ENCODE measurements around the gene UNC13A. TPM values are rescaled to one million over a fixed set of nuclear protein-coding genes. Genes with fewer than 3 reads are reported as not detected.

UNC13A gene
- total RNA-seq (1 to 10 TPM in 1 of 9 donors, under 1 TPM in 7, not detected in 1; 0.02 to 1.1 (median 0.09) TPM), polyA plus RNA-seq (under 1 TPM; 0.04 to 0.19 TPM)
- long read RNA-seq, donor 1, result 0 reads
- long read RNA-seq, donor 2, result 0 reads
- long read RNA-seq, donor 3, result 0 reads

DNA sequence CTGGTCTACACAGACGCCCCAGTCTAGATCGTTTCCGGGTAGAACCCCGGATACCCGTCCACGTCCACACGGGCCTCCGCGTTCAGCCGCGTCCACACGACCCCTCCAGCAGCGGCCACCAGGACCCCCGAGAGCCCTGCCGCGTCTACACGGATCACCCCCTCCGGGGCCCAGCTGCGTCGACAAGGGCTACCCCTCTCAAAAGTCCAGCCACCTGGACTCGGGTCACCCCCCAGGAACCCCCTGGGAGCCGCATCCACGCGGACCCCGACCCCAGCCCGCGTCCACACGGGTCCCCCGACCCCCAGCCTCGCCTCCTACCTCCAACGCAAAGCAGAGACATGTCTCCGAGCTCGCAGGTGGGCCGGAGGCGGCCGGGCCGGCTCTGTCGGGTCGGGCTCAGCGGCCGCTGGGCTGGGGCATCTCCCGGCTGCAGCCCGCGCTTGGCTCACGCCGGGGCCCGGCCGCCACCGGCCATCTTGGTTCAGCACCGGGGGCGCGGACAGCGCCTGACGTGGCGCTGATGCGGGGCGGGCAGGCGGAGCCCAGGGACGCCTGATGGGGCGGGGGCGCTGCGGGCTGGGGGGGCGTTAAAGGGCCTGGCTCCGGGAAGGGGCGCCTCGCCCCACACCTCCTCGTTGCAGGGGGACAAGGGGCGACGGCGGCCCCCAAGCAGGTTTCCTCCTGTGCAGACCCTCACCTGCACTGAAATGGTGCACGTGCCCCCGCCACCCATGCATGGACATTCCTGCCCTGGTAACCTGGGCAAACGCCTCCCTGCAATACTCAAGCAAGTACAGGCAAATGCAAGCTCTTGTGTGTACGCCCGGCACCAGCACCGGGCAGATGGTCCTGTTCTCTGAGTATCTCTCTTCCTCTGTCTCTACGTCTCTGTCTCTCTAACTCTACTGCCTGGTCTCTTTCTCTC lies at the start of gene UNC13A:
Gene UNC13A (minus strand): TSS at position 498 of the 928 bp plus-strand sequence. CDS start 155 bp downstream, at position 343.
- ATAC-seq (peak in 2 of 4 donors; percentile 75 to 78), DNase-seq (peak; percentile 48 to 73 (median 56))
- Histone ChIP-seq H3K27me3 (peaks cover 16 to 68% (median 32%) of the 10 kb centered on the region in 9 donors), H3K36me3 (no peaks in the 10 kb centered on the region), H3K4me3 (peak within 1 kb of the TSS in 4 of 12 donors; percentile 4 to 22 (median 16)), H3K27ac (no peak within 1 kb of the TSS), H3K9me3 (no peaks in the 10 kb centered on the region), H3K4me1 (peaks cover 0 to 29% (median 13%) of the 10 kb centered on the region in 12 donors)
- intact Hi-C loops (cut with DNase I), result no loop called here
- TF ChIP-seq, protein P1, sequence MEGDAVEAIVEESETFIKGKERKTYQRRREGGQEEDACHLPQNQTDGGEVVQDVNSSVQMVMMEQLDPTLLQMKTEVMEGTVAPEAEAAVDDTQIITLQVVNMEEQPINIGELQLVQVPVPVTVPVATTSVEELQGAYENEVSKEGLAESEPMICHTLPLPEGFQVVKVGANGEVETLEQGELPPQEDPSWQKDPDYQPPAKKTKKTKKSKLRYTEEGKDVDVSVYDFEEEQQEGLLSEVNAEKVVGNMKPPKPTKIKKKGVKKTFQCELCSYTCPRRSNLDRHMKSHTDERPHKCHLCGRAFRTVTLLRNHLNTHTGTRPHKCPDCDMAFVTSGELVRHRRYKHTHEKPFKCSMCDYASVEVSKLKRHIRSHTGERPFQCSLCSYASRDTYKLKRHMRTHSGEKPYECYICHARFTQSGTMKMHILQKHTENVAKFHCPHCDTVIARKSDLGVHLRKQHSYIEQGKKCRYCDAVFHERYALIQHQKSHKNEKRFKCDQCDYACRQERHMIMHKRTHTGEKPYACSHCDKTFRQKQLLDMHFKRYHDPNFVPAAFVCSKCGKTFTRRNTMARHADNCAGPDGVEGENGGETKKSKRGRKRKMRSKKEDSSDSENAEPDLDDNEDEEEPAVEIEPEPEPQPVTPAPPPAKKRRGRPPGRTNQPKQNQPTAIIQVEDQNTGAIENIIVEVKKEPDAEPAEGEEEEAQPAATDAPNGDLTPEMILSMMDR (IDR thresholded peaks at IDR 0.05), result no peak
- TF ChIP-seq POLR2A (IDR thresholded peaks at IDR 0.05), result no peak
- 1 to 4% (median 3%) methylated on average over 29 to 77 of the region's 77 CpGs for WGBS, 4 donors

DNA sequence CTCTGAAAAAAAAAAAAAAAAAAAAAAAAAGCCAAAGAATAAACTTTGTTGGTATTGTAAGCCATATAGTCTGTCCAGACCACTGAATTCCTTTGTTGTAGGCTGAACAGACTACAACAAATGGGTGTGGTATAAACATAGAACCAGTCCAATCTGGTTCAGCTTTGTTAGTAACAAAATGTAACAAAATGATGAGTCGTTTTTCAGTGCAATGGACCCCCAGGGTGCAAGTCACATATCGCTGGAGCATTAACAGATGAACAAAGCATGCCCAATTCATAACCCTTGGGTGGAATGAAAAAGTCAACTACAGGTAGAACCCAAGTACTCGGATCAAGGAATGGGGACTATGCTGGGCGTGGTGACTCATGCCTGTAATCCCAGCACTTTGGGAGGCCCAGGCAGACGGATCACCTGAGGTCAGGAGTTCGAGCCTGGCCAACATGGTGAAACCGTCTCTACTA lies 49.6 kb upstream of the UNC13A start:
- no peaks in the 10 kb centered on the region for H3K27me3 ChIP-seq
- no peak overlapping the region for H3K4me3 ChIP-seq
- no peak for ATAC-seq
- H3K9me3 ChIP-seq, result no peaks in the 10 kb centered on the region
- intact Hi-C loops (cut with DNase I), result no loop called here
- TF ChIP-seq, protein P1 (IDR thresholded peaks at IDR 0.05), result no peak
- TF ChIP-seq POLR2A (IDR thresholded peaks at IDR 0.05), result no peak
- DNase-seq, result no peak
- 89 to 95% (median 91%) methylated on average over 7 of the region's 7 CpGs for WGBS, 4 donors
- H3K36me3 ChIP-seq, result peaks cover 0 to 42% (median 32%) of the 10 kb centered on the region in 9 donors
- H3K27ac ChIP-seq, result no peak overlapping the region
- H3K4me1 ChIP-seq, result no peaks in the 10 kb centered on the region

DNA sequence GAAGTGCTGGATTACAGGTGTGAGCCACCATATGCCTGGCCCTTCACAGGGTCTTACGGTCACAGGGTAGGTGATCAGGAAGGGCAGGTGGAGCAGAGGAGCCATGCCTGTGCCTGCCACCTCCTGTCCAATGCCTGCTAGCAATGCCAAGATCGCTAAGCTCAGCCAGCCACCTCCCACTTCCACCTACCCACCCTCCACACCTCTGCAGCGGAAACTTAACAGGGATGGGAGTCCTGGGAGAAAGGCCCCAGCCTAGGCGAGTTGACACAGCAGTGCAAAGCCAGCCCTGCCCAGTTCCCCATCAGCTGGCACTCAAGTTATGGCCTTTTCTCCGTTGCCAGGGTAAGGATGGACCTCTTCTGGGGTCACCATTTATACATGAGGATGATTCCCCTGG lies 47.3 kb upstream of the UNC13A start:
- no peak for DNase-seq
- WGBS, 4 donors, result 91 to 94% (median 93%) methylated on average over 4 to 5 of the region's 5 CpGs
- Histone ChIP-seq H3K36me3 (peaks cover 0 to 66% (median 52%) of the 10 kb centered on the region in 9 donors), H3K9me3 (peaks cover 0 to 5% (median 0%) of the 10 kb centered on the region in 12 donors), H3K4me3 (no peak overlapping the region), H3K27me3 (no peaks in the 10 kb centered on the region), H3K27ac (no peak overlapping the region), H3K4me1 (peaks cover 0 to 16% (median 0%) of the 10 kb centered on the region in 12 donors)
- intact Hi-C loops (cut with DNase I), result no loop called here
- TF ChIP-seq POLR2A (IDR thresholded peaks at IDR 0.05), result no peak
- TF ChIP-seq, protein P1 (IDR thresholded peaks at IDR 0.05), result no peak
- no peak for ATAC-seq

DNA sequence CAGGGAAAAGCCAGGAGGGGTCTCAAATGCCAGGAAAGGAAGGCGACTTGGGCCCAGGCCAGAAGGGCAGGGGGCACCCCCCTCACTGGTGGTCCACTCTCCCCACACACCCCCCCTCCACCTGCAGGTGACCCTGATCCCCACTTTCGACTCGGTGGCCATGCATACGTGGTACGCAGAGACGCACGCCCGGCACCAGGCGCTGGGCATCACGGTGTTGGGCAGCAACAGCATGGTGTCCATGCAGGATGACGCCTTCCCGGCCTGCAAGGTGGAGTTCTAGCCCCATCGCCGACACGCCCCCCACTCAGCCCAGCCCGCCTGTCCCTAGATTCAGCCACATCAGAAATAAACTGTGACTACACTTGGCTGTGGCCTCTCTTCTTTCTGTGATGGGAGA lies 46.0 kb upstream of the UNC13A start:
- ATAC-seq (no peak), DNase-seq (no peak)
- 89 to 98% (median 93%) methylated on average over 5 to 16 of the region's 16 CpGs for WGBS, 4 donors
- peaks cover 0 to 5% (median 0%) of the 10 kb centered on the region in 12 donors for H3K9me3 ChIP-seq
- intact Hi-C loops (cut with DNase I), result no loop called here
- peaks cover 0 to 16% (median 0%) of the 10 kb centered on the region in 12 donors for H3K4me1 ChIP-seq
- no peaks in the 10 kb centered on the region for H3K27me3 ChIP-seq
- TF ChIP-seq POLR2A (IDR thresholded peaks at IDR 0.05), result no peak
- TF ChIP-seq, protein P1 (IDR thresholded peaks at IDR 0.05), result no peak
- no peak overlapping the region for H3K4me3 ChIP-seq
- no peak overlapping the region for H3K27ac ChIP-seq
- peaks cover 0 to 78% (median 63%) of the 10 kb centered on the region in 9 donors for H3K36me3 ChIP-seq

All from heart left ventricle (tissue), 16 donors.